Suprapubic skin (tissue), 4 donors: Measurements from ENCODE around the gene ARRB1. TPM values are rescaled to one million over a fixed set of nuclear protein-coding genes. Genes with fewer than 3 reads are reported as not detected.
A peak's percentile ranks its signal among the peaks of the same experiment; 100 is the strongest.

Experiments used
- DNase-seq, 2 donors: peaks; one replicate each; pipeline ENCODE4 v3.0.0-alpha.2; 2019; ENCODE audit warnings: low spot score in 2 of 2
- H3K27ac ChIP-seq: fragments of 200-600 bp; sonication (generic); one replicate; pipeline ENCODE4 v1.5.1; 2019
- H3K27me3 ChIP-seq: fragments of 200-600 bp; sonication (generic); one replicate; pipeline ENCODE4 v1.5.1; 2019
- H3K36me3 ChIP-seq: fragments of 200-600 bp; sonication (generic); one replicate; pipeline ENCODE4 v1.5.1; 2019
- H3K4me1 ChIP-seq: fragments of 200-600 bp; sonication (generic); one replicate; pipeline ENCODE4 v1.5.1; 2019
- H3K4me3 ChIP-seq: fragments of 200-600 bp; sonication (generic); one replicate; pipeline ENCODE4 v1.5.1; 2019; ENCODE audit warnings: mild to moderate bottlenecking
- H3K9me3 ChIP-seq: fragments of 200-600 bp; sonication (generic); one replicate; pipeline ENCODE4 v1.5.1; 2019
- EP300 ChIP-seq: sonication (generic); formaldehyde crosslinking; IDR thresholded peaks from one replicate; pipeline ENCODE4 v1.6.1; 2017; ENCODE audit warnings: antibody characterized with exemption
- POLR2A ChIP-seq, 2 donors: fragments of 450-650 bp; IDR thresholded peaks; one replicate each; pipeline ENCODE4 v1.6.1; 2017; ENCODE audit warnings: antibody characterized with exemption in 2 of 2, mild to moderate bottlenecking in 2 of 2, moderate library complexity in 2 of 2
- POLR2AphosphoS5 ChIP-seq, 3 donors: sonication (generic); formaldehyde crosslinking; IDR thresholded peaks; one replicate each; pipeline ENCODE4 v1.6.1; 2017; ENCODE audit warnings: antibody characterized with exemption in 3 of 3
- WGBS: methylation state at CpG from one replicate; pipeline ENCODE4 v1.1.5; 2018; 5-methylcytosine and 5-hydroxymethylcytosine counted together
- total RNA-seq, 4 donors: library from RNA; depleted of rRNA; stranded (reverse); fragments of >200 nt; gene quantifications; one replicate each; pipeline ENCODE4 v1.1.0, GENCODE V29; 2016
- TF ChIP-seq, protein P1 (sequence below), 2 donors: fragments of 200-600 bp in 1 of 2; fragments of 450-650 bp in 1 of 2; sonication (generic) in 1 of 2; IDR thresholded peaks; one replicate each; pipeline ENCODE4 v1.5.1; 2016 to 2019; ENCODE audit warnings: antibody characterized with exemption in 2 of 2, mild to moderate bottlenecking in 1 of 2, moderate library complexity in 1 of 2

The ARRB1 gene
- total RNA-seq, 4 donors from 2014 or later = 24.8 to 57.2 (median 38.4) TPM

DNA sequence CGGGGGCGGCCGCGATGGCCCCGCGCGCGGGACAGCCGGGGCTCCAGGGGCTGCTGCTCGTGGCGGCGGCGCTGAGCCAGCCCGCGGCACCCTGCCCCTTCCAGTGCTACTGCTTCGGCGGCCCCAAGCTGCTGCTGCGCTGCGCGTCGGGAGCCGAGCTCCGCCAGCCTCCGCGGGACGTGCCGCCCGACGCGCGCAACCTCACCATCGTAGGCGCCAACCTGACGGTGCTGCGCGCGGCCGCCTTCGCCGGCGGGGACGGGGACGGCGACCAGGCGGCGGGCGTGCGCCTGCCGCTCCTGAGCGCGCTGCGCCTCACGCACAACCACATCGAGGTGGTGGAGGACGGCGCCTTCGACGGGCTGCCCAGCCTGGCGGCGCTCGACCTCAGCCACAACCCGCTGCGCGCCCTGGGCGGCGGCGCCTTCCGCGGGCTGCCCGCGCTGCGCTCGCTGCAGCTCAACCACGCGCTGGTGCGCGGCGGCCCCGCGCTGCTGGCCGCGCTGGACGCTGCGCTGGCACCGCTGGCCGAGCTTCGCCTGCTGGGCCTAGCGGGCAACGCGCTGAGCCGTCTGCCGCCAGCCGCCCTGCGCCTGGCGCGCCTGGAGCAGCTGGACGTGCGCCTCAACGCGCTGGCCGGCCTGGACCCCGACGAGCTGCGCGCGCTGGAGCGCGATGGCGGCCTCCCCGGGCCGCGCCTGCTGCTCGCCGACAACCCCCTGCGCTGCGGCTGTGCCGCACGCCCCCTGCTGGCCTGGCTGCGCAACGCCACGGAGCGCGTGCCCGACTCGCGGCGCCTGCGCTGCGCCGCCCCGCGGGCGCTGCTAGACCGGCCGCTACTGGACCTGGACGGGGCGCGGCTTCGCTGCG, 110.2 kb downstream of the ARRB1 start:
- H3K4me1 ChIP-seq = peaks cover 23% of the 10 kb centered on the region
- H3K36me3 ChIP-seq = no peaks in the 10 kb centered on the region
- no peak for TF ChIP-seq POLR2AphosphoS5 (IDR thresholded peaks at IDR 0.05)
- TF ChIP-seq, protein P1, sequence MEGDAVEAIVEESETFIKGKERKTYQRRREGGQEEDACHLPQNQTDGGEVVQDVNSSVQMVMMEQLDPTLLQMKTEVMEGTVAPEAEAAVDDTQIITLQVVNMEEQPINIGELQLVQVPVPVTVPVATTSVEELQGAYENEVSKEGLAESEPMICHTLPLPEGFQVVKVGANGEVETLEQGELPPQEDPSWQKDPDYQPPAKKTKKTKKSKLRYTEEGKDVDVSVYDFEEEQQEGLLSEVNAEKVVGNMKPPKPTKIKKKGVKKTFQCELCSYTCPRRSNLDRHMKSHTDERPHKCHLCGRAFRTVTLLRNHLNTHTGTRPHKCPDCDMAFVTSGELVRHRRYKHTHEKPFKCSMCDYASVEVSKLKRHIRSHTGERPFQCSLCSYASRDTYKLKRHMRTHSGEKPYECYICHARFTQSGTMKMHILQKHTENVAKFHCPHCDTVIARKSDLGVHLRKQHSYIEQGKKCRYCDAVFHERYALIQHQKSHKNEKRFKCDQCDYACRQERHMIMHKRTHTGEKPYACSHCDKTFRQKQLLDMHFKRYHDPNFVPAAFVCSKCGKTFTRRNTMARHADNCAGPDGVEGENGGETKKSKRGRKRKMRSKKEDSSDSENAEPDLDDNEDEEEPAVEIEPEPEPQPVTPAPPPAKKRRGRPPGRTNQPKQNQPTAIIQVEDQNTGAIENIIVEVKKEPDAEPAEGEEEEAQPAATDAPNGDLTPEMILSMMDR (IDR thresholded peaks at IDR 0.05) = peak; percentile 89 to 95
- no peaks in the 10 kb centered on the region for H3K9me3 ChIP-seq
- peak overlapping the region; percentile 56 for H3K4me3 ChIP-seq
- peaks cover 50% of the 10 kb centered on the region for H3K27me3 ChIP-seq
- no peak overlapping the region for H3K27ac ChIP-seq
- 0% methylated on average over 8 of the region's 140 CpGs for WGBS
- peak; percentile 81 to 83 for DNase-seq

DNA sequence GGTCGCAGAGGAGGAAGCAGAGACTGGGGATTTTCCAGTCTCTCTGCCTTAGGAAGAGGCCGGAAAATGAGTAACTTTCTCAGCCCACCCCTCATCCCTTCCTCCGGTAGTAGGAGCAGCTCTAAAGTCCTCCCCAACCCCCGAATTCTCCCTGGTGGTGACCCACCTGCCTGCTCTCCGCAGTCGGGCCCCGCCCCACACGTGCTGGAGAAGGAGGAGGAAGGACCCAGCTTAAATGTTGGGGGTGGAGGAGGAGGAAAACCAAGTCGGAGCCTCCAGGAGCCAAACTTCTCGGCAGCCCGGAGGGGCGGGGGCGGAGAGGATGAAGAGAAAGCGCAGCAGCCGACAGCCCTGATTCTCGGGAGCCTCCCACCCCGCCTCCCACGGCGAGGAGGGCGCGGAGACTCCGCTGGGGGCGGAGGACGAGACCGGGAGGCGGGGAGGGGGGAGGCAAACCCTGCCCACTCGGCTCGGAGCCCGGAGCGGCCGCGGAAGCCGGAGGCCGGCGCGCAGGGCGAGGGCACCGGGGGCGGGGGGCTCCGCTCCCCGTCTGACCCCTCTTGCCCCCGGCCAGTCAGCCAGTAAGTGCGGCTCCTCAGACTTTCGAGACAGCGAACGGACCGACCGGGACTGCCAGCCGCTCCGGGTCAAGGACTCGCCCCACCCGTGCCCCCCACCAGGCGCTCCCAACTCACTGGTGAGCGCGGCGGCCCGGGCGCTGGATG, 111.0 kb downstream of the ARRB1 start, which contains the start of gene TPBGL:
Gene TPBGL, plus strand, starts transcription at position 464 of the 725 bp plus-strand sequence. CDS start 276 bp downstream, outside the sequence.
- Histone ChIP-seq H3K36me3 (no peaks in the 10 kb centered on the region), H3K9me3 (no peaks in the 10 kb centered on the region), H3K27ac (no peak within 1 kb of the TSS), H3K4me3 (peak within 1 kb of the TSS; percentile 56), H3K27me3 (peaks cover 50% of the 10 kb centered on the region), H3K4me1 (peaks cover 23% of the 10 kb centered on the region)
- TF ChIP-seq, protein P1 (IDR thresholded peaks at IDR 0.05) = no peak
- TF ChIP-seq POLR2AphosphoS5 (IDR thresholded peaks at IDR 0.05) = no peak
- TF ChIP-seq EP300 = no peak
- no peak for TF ChIP-seq POLR2A (IDR thresholded peaks at IDR 0.05)
- 9% methylated on average over 18 of the region's 58 CpGs for WGBS
- DNase-seq = peak in 1 of 2 donors; percentile 74

DNA sequence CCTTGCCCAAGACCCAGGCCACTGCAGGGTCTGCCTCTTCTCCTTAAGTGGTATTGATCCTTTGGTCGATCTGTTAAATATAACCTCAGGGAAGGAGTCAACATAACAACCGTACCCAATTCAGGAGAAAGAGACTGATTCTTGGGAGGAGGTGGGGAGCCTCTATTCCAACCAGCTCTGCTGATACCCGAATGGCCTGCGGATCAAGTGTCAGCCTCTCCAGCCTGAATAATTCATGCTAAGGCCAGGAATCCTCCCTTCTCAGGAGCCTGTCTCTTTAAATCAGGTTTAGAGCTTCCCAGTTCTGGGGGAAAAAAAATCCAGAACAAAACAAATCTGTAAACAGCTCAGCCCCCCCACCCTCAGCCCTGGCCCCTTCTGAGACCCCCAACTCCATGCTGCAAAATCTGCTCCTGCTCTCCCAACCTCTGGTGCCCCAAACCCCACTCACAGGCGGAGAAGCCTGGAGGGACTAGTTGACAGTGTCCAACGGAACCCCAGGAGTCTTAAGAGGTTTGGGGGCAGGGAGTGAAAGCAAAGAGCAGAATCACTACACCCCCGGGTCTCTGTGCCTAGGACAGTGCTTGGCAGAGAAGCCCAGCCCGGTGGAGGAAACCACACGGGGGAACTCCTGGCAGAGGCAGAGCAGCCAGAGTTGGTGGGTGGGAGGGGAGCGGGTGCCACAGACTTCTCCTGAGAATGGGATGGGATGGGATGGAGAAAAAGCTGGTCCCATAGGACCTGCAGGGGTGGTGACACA, 111.8 kb downstream of the ARRB1 start:
- H3K9me3 ChIP-seq = no peaks in the 10 kb centered on the region
- DNase-seq = peak in 1 of 2 donors; percentile 56
- H3K27ac ChIP-seq = no peak overlapping the region
- no peaks in the 10 kb centered on the region for H3K36me3 ChIP-seq
- TF ChIP-seq, protein P1 (IDR thresholded peaks at IDR 0.05) = no peak
- TF ChIP-seq EP300 = no peak
- TF ChIP-seq POLR2AphosphoS5 (IDR thresholded peaks at IDR 0.05) = no peak
- no peak for TF ChIP-seq POLR2A (IDR thresholded peaks at IDR 0.05)
- peaks cover 23% of the 10 kb centered on the region for H3K4me1 ChIP-seq
- 71% methylated on average over 10 of the region's 10 CpGs for WGBS
- H3K4me3 ChIP-seq = no peak overlapping the region
- H3K27me3 ChIP-seq = peaks cover 50% of the 10 kb centered on the region

DNA sequence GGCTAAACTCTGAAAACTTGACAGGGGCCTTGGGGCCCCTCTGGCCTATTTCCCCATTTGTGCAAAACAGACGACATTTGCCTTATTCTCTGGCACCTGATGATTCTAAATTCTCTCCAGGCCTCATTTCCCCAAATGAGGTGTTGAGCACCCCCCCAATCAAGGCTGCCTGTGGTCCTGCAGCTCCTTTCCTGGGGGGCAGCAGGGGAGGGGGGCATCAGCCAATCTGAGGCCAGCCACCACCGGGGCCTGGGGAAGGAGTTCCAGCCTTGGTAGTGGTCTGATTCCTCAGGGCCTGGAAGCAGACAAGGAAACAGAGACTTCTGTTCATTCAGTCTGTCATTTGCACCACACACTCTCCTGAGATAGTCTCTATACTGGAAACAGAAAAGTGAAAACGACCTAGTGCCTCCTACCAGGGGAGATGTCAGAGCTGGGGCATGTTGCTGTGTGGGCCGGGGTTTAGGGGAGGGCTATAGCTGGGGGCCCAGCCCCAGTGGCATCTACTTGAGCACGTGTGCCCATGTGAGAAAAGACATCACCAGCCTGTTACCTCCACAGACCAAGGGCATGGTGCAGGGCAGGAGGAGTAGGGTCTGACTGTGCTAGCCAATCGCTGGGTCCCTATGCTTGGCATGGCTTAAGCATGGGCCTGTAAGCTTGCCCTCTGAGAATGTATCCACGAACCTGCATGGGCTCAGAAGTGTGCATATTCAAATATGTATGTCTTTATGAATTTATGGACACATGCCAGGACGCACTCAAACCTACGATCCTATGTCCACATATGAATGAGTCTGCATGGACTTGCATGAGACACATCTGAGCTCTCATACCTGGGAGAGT, 112.6 kb downstream of the ARRB1 start:
- Histone ChIP-seq H3K27me3 (peaks cover 50% of the 10 kb centered on the region), H3K4me3 (no peak overlapping the region), H3K9me3 (no peaks in the 10 kb centered on the region), H3K27ac (no peak overlapping the region), H3K36me3 (no peaks in the 10 kb centered on the region), H3K4me1 (peaks cover 23% of the 10 kb centered on the region)
- 84% methylated on average over 7 of the region's 9 CpGs for WGBS
- DNase-seq = peak in 1 of 2 donors; percentile 53
- TF ChIP-seq, protein P1 (IDR thresholded peaks at IDR 0.05) = no peak
- no peak for TF ChIP-seq EP300
- TF ChIP-seq POLR2AphosphoS5 (IDR thresholded peaks at IDR 0.05) = no peak
- no peak for TF ChIP-seq POLR2A (IDR thresholded peaks at IDR 0.05)
